Fibroblast of skin of scalp (primary cell): ENCODE results near the gene PHKB.

ENCODE experiments used
- DNase-seq: peaks from one replicate; pipeline ENCODE4 v3.0.0-alpha.2; 2013

PHKB gene

GRCh38 chr16:47695756-47696155 is 234.6 kb downstream of the PHKB start:
- no peak for DNase-seq

- DNase-seq: no peak
Measured at GRCh38 chr16:47697826-47698225, 236.7 kb downstream of the PHKB start.

DNA sequence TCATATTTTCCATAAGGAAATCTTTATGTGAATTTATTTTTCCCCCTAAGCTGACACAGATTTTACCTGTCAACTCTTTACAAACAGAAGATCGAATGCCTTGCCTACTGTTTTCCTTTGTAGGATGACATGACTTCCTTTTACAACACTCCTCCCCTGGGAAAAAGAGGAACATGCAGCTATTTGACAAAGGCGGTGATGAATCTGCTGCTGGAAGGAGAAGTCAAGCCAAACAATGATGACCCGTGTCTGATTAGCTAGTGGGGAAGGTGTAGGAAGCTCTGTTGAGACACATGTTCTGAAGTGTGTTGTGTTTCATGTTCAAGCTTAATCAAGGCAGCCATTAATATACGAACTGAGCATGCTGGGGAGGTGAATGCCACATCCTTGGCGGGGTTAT is 238.0 kb downstream of the PHKB start:
- DNase-seq: no peak

DNA sequence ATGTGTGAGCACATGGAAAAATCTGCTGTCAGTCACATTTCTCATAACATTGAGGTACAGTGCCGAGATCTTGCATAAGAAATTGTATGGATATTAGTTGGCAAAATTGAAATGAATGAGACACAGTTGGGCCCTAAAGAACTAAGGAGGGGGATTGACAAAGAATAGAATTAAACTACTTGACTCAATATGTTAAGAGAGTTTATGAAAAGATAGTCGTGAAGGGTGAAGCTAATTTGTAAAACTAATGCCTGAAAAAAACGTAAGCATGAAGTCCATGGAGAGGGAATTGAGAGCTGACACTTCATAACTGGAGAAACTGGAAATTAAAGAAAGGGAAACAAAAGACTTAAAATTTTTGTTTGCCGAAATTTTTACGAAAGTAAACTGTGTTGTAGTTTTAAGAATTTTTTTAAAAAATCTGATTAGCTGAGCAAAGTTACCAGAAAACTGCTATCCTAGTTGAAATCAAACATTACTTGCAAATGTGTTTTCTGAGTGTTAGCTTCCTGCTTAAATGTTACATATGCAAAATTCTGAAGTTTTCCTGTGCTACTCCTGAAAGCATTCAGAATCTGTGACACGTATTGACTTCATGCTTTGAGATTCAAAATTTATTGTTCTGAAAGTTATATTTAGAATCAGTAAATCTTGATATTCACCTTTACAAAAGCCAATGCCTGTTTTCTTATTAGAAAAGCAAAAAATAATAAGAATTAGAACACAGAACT is 239.9 kb downstream of the PHKB start:
- DNase-seq: no peak

DNA sequence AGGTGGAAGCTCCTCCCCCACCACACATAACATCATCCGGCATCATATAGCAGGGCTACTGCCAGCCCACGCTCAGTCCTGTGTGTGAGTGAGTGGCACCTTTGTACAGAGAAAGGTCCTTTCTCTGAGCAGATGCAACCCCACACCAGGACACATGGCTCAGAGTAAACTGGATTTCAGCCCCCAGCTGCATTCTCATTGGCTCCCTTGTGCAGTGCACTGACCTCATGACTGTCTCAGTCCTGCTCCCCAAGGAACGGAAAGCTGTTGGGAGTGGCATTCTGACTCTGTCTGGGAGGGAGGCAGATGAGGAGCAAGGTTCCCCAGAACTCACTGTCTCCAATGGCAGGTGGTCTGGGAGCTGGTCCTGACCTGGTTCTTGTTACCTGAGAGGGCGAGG is 244.1 kb downstream of the PHKB start:
- DNase-seq: no peak

- no peak for DNase-seq
Measured at GRCh38 chr16:47711809-47712208, 250.7 kb downstream of the PHKB start.

DNA sequence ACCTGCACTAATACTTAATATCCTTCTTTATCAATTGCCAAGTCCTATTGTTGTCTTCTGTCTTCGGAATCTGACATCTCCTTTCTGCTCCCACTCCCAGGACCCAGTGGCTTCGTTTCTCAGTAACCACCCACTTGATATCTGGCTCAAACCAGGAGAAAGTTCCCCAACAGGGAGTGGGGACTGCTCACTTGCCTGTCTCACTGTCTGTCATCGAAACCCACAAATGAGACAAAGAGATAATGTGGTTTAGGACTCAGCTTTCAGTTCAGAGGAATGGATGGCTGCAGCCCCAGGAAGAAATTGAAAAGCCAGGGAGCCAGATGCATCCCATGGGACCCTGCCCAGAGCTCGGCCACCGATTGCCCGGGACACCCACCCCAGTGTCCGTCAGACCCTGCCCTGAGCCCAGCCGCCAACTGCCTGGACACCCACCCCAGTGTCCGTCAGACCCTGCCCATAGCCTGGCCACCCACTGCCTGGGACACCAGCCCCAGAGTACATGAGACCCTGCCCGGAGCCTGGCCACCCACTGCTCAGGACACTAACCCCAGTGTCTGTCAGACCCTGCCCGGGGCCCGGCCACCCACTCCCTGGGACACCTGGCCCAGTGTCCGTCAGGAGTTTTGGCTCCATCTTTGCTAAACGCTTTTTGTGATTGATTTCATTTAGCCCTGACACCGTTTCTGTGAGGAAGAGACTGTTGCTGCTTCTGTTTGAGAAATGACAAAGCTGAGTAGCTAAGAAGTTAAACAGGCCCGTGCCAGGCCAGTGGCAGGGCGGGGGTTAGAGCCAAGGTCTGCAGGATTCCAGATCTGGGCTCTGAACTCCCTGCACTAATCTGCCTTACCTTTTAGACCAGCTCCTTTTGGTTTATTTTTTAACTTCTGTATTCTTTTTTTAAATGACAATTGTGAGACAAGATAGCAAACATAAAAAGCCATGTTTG is 251.4 kb downstream of the PHKB start:
- no peak for DNase-seq

DNA sequence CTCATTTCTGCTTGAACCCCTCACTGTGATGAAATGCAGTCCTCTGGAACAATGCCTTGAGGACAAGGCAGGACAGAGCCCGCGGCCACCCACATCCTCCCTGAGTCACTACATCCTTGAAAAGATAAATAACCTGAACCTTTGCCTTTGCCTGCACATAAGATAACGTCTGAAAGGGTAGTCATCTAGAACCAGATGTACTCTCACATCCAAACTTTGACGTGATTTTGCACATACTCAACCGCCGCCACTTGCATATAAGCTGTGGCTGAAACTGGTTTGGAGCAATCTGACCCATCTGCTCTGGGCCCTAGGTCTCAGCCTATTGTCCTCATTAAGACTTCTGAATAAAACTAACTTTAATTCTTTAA is 252.1 kb downstream of the PHKB start:
- DNase-seq: peak; percentile 8

DNA sequence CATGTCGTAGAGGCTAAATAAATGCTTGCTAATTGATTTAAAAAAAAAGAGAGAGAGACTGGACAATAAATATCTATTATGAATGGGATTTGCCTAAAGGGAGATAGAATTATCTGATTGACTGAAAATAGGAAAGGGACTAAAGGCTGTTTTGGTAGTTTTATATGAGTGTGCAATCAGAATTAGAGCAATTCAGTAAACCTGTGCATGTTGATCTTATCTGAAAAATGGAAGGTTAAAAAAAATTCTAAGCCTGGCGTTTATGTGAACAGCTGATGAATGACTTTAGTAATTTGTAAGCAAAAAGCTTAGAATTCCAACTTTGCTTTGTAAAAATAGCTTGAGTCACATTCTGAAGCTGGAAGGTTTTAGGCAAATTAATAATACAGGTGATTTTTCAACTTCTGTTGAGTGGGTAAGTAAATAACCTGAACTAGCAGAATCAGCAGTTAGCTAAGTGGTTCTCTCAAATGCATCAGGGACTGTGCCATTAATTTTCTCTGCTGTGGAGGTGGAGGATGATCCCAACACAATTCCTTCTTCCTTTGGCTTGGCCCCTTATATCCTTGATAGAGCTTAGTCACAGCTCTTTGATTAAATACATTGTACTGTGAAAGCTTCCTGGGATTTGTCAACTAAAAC is 254.4 kb downstream of the PHKB start:
- DNase-seq: no peak

DNA sequence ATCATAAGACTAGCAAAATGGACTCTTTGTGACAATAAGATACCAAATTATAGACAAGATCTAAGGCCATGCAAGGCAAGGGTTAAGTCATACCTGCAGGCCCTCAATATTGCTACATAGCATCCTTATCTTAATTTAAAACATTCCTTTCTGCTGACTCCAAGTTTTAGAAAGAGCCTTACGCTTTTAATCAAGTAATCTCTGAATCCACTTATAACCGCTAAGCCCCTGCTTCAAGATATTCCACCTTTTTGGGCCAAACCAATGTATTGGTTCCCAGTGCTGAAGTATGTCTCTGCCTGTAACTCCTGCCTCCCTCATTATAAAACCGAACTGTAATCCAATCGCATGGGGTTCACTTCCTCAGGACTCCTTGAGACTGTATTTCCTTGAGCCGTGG is 255.4 kb downstream of the PHKB start:
- DNase-seq: no peak

- DNase-seq: no peak
Measured at GRCh38 chr16:47719713-47720112, 258.6 kb downstream of the PHKB start.

- DNase-seq: no peak
Measured at GRCh38 chr16:47721006-47721637, 260.0 kb downstream of the PHKB start.

DNA sequence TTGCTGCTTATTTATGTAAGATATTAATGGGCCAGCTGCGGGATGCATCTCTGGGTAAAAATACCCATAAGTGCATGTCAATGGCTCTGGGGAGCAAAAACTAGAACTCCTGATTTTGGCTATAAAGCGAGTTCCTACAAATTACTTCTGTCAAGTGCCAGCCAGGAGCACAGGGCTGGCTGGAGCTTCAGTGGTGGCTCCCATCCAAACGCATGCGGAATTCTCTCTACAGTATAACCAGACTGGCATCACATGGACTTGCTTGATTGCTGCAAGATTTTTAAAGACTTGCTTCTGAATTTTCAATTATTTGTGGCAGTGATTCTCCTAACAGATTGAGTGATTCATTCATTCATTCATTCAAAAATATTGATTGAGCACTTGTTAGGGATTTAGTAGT is 260.9 kb downstream of the PHKB start:
- no peak for DNase-seq

- DNase-seq: no peak
Measured at GRCh38 chr16:47724115-47724785, 263.1 kb downstream of the PHKB start.

- DNase-seq: no peak
Measured at GRCh38 chr16:47725188-47725695, 264.1 kb downstream of the PHKB start.

DNA sequence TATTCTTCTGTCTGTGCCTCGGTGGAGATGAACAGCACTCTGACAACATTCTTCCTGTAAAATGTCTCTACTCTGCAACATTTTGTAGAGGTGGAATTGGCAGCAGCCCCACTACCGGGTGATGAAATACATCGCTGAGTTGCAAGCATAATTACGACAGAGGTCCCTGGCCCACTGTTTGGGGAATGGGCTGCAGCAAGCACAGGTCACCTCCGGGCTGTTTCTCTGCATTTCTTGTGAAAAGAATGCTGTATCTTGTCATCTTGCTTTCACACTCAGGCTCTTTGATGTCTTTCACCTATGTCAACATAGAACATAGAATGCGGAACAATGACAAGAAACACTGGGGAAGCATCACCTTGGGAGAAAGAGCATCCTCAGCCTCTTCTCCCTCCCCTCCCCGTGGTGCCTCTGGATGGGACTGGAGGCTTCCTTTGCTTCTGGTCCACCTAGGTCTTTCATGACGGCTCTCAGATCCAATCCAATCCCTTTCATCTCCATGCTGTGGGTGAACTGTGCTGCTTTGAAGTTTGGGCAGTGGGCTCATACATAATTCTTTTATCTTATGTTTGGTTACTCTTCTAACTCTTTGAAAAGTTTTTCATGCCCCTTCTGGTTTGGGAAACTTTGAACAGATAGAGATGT is 265.0 kb downstream of the PHKB start:
- DNase-seq: no peak

DNA sequence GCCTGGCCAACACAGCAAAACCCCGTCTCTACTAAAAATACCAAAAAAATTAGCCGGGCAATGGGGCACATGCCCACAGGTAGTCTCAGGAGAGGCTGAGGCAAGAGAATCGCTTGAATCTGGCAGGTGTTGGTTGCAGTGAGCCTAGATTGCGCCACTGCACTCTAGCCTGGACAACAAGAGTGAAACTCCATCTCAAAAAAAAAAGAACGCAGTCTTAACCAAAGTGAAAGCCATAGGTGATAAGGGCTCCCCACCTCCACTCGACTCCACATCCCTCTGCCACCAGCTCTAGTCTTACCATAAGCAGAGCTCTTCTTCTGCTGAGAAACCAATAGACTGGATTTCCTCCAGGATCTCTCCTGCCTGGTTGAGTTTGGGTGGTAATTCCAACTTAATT is 266.0 kb downstream of the PHKB start:
- no peak for DNase-seq

DNA sequence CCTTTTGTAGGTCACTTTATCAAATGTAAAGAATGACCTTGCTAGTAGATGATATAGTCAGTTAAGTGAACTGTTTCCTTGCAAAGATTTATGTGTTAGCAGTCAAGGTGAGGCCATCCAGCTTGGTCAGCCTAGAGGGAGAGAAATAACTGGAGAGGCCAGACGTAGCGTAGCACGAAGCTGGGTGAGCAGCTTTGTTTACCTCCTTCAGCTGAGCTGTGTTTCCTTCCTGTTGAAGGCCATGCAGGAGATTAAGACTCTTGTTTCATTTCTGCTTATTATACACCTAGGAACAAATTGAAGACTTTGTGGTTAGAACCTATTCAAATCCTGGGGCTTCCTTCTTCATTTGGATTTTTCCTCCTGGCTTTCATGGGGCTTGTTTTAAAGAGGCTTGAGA is 267.1 kb downstream of the PHKB start:
- DNase-seq: no peak

- DNase-seq: no peak
Measured at GRCh38 chr16:47729701-47730100, 268.6 kb downstream of the PHKB start.

DNA sequence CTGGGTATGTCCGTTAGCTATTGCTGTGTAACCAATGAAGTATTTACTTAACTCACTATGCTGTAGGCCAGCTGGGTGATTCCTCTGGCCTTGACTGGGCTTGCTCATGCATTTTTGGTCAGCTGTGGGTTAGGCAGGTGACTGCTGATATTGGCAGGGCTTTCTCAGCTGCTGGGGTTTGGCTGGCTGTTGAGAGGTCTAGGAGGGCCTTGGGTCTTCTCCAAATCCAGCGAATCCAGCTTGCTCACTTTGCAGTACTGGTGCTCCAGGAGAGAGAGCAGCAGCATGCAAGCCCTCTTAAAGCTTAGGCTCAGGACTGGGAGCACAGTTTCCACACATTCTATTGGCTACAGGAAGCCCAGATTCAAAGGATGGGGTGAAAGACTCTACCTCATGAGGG is 270.1 kb downstream of the PHKB start:
- DNase-seq: peak; percentile 59

GRCh38 chr16:47732122-47732521 is 271.0 kb downstream of the PHKB start:
- no peak for DNase-seq
